Cerebellar nuclear complex (tissue), 1 donor: Measurements from ENCODE around the gene FAM98C.

Experiments used
- DNase-seq, 2 experiments: peaks; one replicate each; lab custom pipeline; 2025; lab: John Stamatoyannopoulos, UW

Gene FAM98C

GRCh38 chr19:38378866-38379265, 24.0 kb upstream of the FAM98C start:
- no peak for DNase-seq

- no peak for DNase-seq
Measured at GRCh38 chr19:38381138-38381537, 21.8 kb upstream of the FAM98C start.

GRCh38 chr19:38383184-38383583, 19.7 kb upstream of the FAM98C start:
- DNase-seq = no peak

GRCh38 chr19:38383743-38384142, 19.1 kb upstream of the FAM98C start:
- no peak for DNase-seq

GRCh38 chr19:38384209-38385027, 18.5 kb upstream of the FAM98C start:
- DNase-seq = no peak

- no peak for DNase-seq
Measured at GRCh38 chr19:38385057-38385803, 17.7 kb upstream of the FAM98C start.

GRCh38 chr19:38385804-38386257, 17.1 kb upstream of the FAM98C start:
- DNase-seq = no peak

GRCh38 chr19:38386300-38386970, 16.5 kb upstream of the FAM98C start:
- no peak for DNase-seq

GRCh38 chr19:38386971-38387549, 15.8 kb upstream of the FAM98C start:
- DNase-seq = no peak

GRCh38 chr19:38387550-38388348, 15.1 kb upstream of the FAM98C start, which contains the start of gene GGN:
GGN (minus strand) TSS chr19:38388034; CDS start chr19:38387261, 773 bp downstream.
- peak in 1 of 2 experiments; percentile 16 for DNase-seq

GRCh38 chr19:38388349-38389100, 14.4 kb upstream of the FAM98C start, which contains the start of gene SPRED3:
SPRED3 (plus strand) TSS chr19:38388697; CDS start chr19:38390303, 1,606 bp downstream.
- DNase-seq = no peak

- no peak for DNase-seq
Measured at GRCh38 chr19:38389101-38389925, 13.6 kb upstream of the FAM98C start.

- no peak for DNase-seq
Measured at GRCh38 chr19:38389957-38390924, 12.7 kb upstream of the FAM98C start.

- DNase-seq = no peak
Measured at GRCh38 chr19:38391911-38392464, 10.9 kb upstream of the FAM98C start.

- no peak for DNase-seq
Measured at GRCh38 chr19:38392707-38393308, 10.1 kb upstream of the FAM98C start.

- DNase-seq = no peak
Measured at GRCh38 chr19:38394488-38394887, 8.4 kb upstream of the FAM98C start.

- no peak for DNase-seq
Measured at GRCh38 chr19:38395381-38396114, 7.3 kb upstream of the FAM98C start.
